VCaP (cell line): ENCODE results near the gene ISYNA1.
A peak's percentile ranks its signal among the peaks of the same experiment; 100 is the strongest.

ENCODE experiments used
- H3K27ac ChIP-seq: fragments of 450-650 bp; 2 replicates; pipeline ENCODE4 v1.5.1; 2017
- TF ChIP-seq, protein P1 (sequence below): fragments of 450-650 bp; conservative IDR thresholded peaks from 2 replicates; pipeline ENCODE4 v1.5.1; 2017; ENCODE audit warnings: mild to moderate bottlenecking, moderate library complexity

The ISYNA1 gene

DNA sequence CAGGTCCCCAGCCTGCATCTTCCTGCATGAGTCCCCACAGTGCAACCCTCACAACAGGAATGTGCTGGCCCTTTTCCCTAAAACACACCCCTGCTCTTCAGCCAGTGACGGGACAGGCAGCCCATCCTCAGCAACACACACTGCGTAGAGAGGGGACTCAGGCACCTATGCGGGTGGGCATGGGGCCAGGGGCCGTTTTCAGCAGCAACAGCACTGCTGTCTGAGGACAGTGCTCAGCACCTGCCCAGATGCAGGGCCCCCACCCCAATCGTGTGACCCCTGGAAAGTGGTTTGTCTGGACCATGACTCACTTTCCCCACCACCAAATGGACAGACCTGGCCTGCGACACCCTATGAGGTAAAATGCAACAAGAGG is 28.0 kb upstream of the ISYNA1 start:
- TF ChIP-seq, protein P1, sequence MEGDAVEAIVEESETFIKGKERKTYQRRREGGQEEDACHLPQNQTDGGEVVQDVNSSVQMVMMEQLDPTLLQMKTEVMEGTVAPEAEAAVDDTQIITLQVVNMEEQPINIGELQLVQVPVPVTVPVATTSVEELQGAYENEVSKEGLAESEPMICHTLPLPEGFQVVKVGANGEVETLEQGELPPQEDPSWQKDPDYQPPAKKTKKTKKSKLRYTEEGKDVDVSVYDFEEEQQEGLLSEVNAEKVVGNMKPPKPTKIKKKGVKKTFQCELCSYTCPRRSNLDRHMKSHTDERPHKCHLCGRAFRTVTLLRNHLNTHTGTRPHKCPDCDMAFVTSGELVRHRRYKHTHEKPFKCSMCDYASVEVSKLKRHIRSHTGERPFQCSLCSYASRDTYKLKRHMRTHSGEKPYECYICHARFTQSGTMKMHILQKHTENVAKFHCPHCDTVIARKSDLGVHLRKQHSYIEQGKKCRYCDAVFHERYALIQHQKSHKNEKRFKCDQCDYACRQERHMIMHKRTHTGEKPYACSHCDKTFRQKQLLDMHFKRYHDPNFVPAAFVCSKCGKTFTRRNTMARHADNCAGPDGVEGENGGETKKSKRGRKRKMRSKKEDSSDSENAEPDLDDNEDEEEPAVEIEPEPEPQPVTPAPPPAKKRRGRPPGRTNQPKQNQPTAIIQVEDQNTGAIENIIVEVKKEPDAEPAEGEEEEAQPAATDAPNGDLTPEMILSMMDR = no peak
- H3K27ac ChIP-seq = peak overlapping the region; percentile 85

GRCh38 chr19:18465214-18465963 is 27.5 kb upstream of the ISYNA1 start:
- H3K27ac ChIP-seq = peak overlapping the region; percentile 85
- TF ChIP-seq, protein P1 = no peak

DNA sequence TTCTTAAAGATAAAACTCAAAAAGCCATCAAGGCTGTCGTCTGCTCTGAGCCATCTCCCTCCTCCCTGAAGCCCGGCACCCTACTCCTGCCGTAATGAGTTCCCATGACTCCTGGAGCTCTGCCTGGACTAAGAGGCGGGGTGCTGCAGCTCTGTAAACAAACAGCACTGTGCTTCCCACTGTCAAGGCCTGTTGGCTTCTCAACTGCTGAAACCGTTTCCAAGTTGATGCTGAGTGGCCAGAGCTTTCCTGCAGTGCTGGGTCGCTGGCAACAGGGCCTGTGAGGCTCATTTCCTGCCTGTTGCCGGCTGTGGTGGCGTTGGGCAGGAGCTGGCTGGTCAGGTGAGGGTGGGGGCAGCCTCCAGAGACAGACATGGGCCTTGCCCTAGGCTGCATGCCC is 26.7 kb upstream of the ISYNA1 start:
- TF ChIP-seq, protein P1 = no peak
- H3K27ac ChIP-seq = peak overlapping the region; percentile 85

DNA sequence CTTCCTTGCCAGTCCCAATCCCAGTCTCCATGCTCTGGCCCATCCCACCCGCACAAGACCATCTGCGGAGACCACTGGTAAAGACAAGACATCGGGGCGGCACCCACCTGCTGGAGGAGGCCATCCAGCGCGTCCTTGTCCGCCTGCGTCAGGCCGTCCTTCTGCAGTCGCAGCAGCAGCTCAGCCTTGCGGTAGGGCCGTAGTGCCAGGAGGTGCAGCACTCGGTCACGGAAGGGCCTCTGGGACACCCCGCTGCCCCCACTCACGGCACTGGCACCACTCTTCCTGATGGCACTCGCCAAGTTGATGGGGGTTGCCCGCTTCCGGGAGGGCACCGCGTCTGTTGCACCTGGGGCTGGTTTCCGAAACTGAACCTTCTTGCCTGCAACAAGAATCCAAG is 23.5 kb upstream of the ISYNA1 start:
- TF ChIP-seq, protein P1 = no peak
- no peak overlapping the region for H3K27ac ChIP-seq

GRCh38 chr19:18460900-18461299 is 23.0 kb upstream of the ISYNA1 start:
- TF ChIP-seq, protein P1 = no peak
- peak overlapping the region; percentile 10; the same call in 1 of the 2 replicates for H3K27ac ChIP-seq

DNA sequence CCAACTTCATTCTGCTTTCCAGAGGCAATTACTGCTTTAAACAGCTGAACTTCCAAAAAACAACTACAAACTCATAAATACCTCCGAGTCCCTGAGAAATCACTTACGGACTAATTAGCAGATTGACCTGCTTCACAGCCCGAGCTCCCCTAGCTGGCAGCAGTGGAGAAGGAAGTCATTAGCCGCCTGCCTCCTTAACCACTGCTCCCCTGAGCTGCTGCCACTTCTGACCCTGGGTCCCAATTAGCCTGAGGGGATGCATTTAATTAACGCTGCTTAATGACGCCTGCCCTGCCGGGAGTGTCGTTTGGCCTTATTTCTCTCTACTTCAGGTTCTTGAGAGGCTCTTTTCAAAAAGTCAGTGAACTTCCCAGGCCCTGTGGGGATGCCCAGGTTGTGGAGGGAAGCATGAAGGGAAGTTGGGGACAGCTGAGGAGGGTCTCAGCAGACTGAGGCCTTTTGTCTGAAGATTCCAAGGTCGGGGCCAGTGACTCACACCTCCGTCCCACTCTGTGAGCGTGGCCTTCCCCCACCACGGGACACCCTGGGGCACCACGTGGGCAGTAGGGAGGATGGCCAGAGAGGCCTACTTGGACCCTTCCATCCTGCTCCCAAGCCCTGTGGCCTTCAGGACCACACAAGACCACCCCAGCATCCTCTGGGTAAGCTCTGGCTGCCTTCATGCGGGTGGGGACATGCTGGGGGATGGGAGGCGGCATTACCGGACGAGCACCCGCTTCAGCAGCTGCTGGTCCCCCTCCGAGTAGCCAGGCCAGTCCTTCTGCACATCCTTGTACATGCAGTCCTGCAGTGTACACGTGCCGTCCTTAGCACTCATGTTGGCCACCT is 19.8 kb upstream of the ISYNA1 start:
- TF ChIP-seq, protein P1 = no peak
- no peak overlapping the region for H3K27ac ChIP-seq

DNA sequence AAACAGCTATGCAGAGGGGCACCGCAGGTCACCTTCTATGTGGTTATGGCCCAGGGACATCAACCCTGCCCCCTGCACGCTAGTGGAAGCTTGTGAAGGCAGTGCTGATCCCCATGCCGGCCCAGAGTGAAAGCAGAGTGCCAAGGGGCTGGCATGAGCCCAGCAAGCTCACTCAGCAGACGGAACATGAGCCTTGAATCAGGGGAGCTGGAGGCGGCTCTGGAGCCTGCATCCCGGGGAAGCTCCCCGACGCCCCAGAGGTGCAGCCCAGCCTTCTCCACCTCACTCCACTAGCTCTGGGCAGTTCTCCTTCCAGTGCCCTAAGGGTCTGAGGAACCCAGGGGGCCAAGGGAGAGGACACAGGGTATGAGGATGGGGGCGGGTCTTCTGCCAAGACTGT is 19.0 kb upstream of the ISYNA1 start:
- TF ChIP-seq, protein P1 = no peak
- H3K27ac ChIP-seq = no peak overlapping the region
